Measurements from ENCODE around the gene GARIN5A.
"Not testable (repeated sequence)": the region's sequence is repeated elsewhere in the genome, so short reads cannot be mapped to it uniquely, and the experiment has no call there.

The GARIN5A gene

GRCh38 chr19:50447053-50447452 is 29.6 kb downstream of the GARIN5A start:
- H3K27me3 ChIP-seq (ENCODE audit: insufficient read depth, low read length, poor library complexity): no peaks in the 10 kb centered on the region
- H3K9ac ChIP-seq (ENCODE audit: low read length): no peak overlapping the region
- H2BK5ac ChIP-seq (ENCODE audit: low read length): no peak overlapping the region
- no peak overlapping the region for H4K8ac ChIP-seq (ENCODE audit: low read depth, low read length)
- H3K79me2 ChIP-seq (ENCODE audit: control insufficient read depth, insufficient read depth, low read length): no peaks in the 10 kb centered on the region
- H4K5ac ChIP-seq (ENCODE audit: low read length): no peak overlapping the region
- H3K4ac ChIP-seq (ENCODE audit: low read depth, low read length): no peak overlapping the region
- no peaks in the 10 kb centered on the region for H3K4me1 ChIP-seq (ENCODE audit: control insufficient read depth, low read depth, low read length)
- no peak overlapping the region for H3K27ac ChIP-seq (ENCODE audit: low read depth, low read length)
- H3K23ac ChIP-seq (ENCODE audit: low read length): no peak overlapping the region
- no peak overlapping the region for H3K56ac ChIP-seq (ENCODE audit: low read length)
- H3K4me3 ChIP-seq (ENCODE audit: low read length): no peak overlapping the region
- H2BK15ac ChIP-seq (replicated peaks; ENCODE audit: low read depth): no peak overlapping the region
- DNase-seq: no peak
- H2AK5ac ChIP-seq (ENCODE audit: low read length): no peak overlapping the region
- no peak overlapping the region for H2BK120ac ChIP-seq (ENCODE audit: low read depth, low read length)
- H3K4me2 ChIP-seq (ENCODE audit: low read length): no peak overlapping the region
- H3K18ac ChIP-seq (ENCODE audit: low read length): no peak overlapping the region
- no CpG with 5 or more reads among the region's 5 CpGs for WGBS (ENCODE audit: extremely low coverage, insufficient coverage, low lambda C conversion rate)
- H3K79me1 ChIP-seq (ENCODE audit: low read length): no peaks in the 10 kb centered on the region
- H3K36me3 ChIP-seq (ENCODE audit: control insufficient read depth, insufficient read depth, low read length): no peaks in the 10 kb centered on the region

GRCh38 chr19:50444059-50444458 is 32.6 kb downstream of the GARIN5A start:
- Histone ChIP-seq H3K9ac (ENCODE audit: low read length) (no peak overlapping the region), H3K36me3 (ENCODE audit: control insufficient read depth, insufficient read depth, low read length) (no peaks in the 10 kb centered on the region), H4K5ac (ENCODE audit: low read length) (no peak overlapping the region), H3K18ac (ENCODE audit: low read length) (no peak overlapping the region), H3K79me1 (ENCODE audit: low read length) (no peaks in the 10 kb centered on the region), H4K8ac (ENCODE audit: low read depth, low read length) (no peak overlapping the region), H2BK120ac (ENCODE audit: low read depth, low read length) (no peak overlapping the region), H3K27me3 (ENCODE audit: insufficient read depth, low read length, poor library complexity) (peaks cover 3% of the 10 kb centered on the region), H3K79me2 (ENCODE audit: control insufficient read depth, insufficient read depth, low read length) (no peaks in the 10 kb centered on the region), H3K4me2 (ENCODE audit: low read length) (no peak overlapping the region), H3K56ac (ENCODE audit: low read length) (no peak overlapping the region), H3K4ac (ENCODE audit: low read depth, low read length) (no peak overlapping the region), H3K23ac (ENCODE audit: low read length) (no peak overlapping the region), H2BK5ac (ENCODE audit: low read length) (no peak overlapping the region), H2BK15ac (replicated peaks; ENCODE audit: low read depth) (no peak overlapping the region), H3K4me1 (ENCODE audit: control insufficient read depth, low read depth, low read length) (no peaks in the 10 kb centered on the region), H3K4me3 (ENCODE audit: low read length) (no peak overlapping the region), H2AK5ac (ENCODE audit: low read length) (no peak overlapping the region), H3K27ac (ENCODE audit: low read depth, low read length) (no peak overlapping the region)
- DNase-seq: no peak
- no CpG with 5 or more reads among the region's 1 CpG for WGBS (ENCODE audit: extremely low coverage, insufficient coverage, low lambda C conversion rate)

GRCh38 chr19:50439130-50439529 is 37.5 kb downstream of the GARIN5A start:
- H3K18ac ChIP-seq (ENCODE audit: low read length); H3K4me1 ChIP-seq (ENCODE audit: control insufficient read depth, low read depth, low read length); H2BK15ac ChIP-seq (replicated peaks; ENCODE audit: low read depth); H3K36me3 ChIP-seq (ENCODE audit: control insufficient read depth, insufficient read depth, low read length); H3K27me3 ChIP-seq (ENCODE audit: insufficient read depth, low read length, poor library complexity); H2BK5ac ChIP-seq (ENCODE audit: low read length); H4K5ac ChIP-seq (ENCODE audit: low read length); H3K4ac ChIP-seq (ENCODE audit: low read depth, low read length); DNase-seq; H3K56ac ChIP-seq (ENCODE audit: low read length); H3K27ac ChIP-seq (ENCODE audit: low read depth, low read length); H3K79me2 ChIP-seq (ENCODE audit: control insufficient read depth, insufficient read depth, low read length); H3K79me1 ChIP-seq (ENCODE audit: low read length); H4K8ac ChIP-seq (ENCODE audit: low read depth, low read length); H3K4me2 ChIP-seq (ENCODE audit: low read length); H3K9ac ChIP-seq (ENCODE audit: low read length); H2BK120ac ChIP-seq (ENCODE audit: low read depth, low read length); H3K23ac ChIP-seq (ENCODE audit: low read length); H3K4me3 ChIP-seq (ENCODE audit: low read length); H2AK5ac ChIP-seq (ENCODE audit: low read length): not testable (repeated sequence)
- WGBS (ENCODE audit: extremely low coverage, insufficient coverage, low lambda C conversion rate): no CpG with 5 or more reads among the region's 2 CpGs

GRCh38 chr19:50437862-50438449 is 38.7 kb downstream of the GARIN5A start:
- no peak overlapping the region for H3K9ac ChIP-seq (ENCODE audit: low read length)
- WGBS (ENCODE audit: extremely low coverage, insufficient coverage, low lambda C conversion rate): no CpG with 5 or more reads among the region's 5 CpGs

GRCh38 chr19:50435627-50436026 is 41.0 kb downstream of the GARIN5A start:
- H3K79me1 ChIP-seq (ENCODE audit: low read length): no peaks in the 10 kb centered on the region
- H3K9ac ChIP-seq (ENCODE audit: low read length): no peak overlapping the region
- H2BK15ac ChIP-seq (replicated peaks; ENCODE audit: low read depth): no peak overlapping the region
- H3K56ac ChIP-seq (ENCODE audit: low read length): no peak overlapping the region
- no peak for DNase-seq
- H4K5ac ChIP-seq (ENCODE audit: low read length): no peak overlapping the region
- no peak overlapping the region for H2BK5ac ChIP-seq (ENCODE audit: low read length)
- no peak overlapping the region for H3K18ac ChIP-seq (ENCODE audit: low read length)
- H3K23ac ChIP-seq (ENCODE audit: low read length): no peak overlapping the region
- no peak overlapping the region for H3K4me2 ChIP-seq (ENCODE audit: low read length)
- no peaks in the 10 kb centered on the region for H3K36me3 ChIP-seq (ENCODE audit: control insufficient read depth, insufficient read depth, low read length)
- H3K4me1 ChIP-seq (ENCODE audit: control insufficient read depth, low read depth, low read length): peaks cover 2% of the 10 kb centered on the region
- peaks cover 3% of the 10 kb centered on the region for H3K27me3 ChIP-seq (ENCODE audit: insufficient read depth, low read length, poor library complexity)
- no peak overlapping the region for H3K4ac ChIP-seq (ENCODE audit: low read depth, low read length)
- H4K8ac ChIP-seq (ENCODE audit: low read depth, low read length): no peak overlapping the region
- no peak overlapping the region for H2BK120ac ChIP-seq (ENCODE audit: low read depth, low read length)
- H3K79me2 ChIP-seq (ENCODE audit: control insufficient read depth, insufficient read depth, low read length): no peaks in the 10 kb centered on the region
- no CpG with 5 or more reads among the region's 12 CpGs for WGBS (ENCODE audit: extremely low coverage, insufficient coverage, low lambda C conversion rate)
- H3K4me3 ChIP-seq (ENCODE audit: low read length): no peak overlapping the region
- H3K27ac ChIP-seq (ENCODE audit: low read depth, low read length): no peak overlapping the region
- no peak overlapping the region for H2AK5ac ChIP-seq (ENCODE audit: low read length)

More at GRCh38 chr19:50437862-50438449, 38.7 kb downstream of the GARIN5A start:
- Histone ChIP-seq H3K56ac (ENCODE audit: low read length) (no peak overlapping the region), H3K36me3 (ENCODE audit: control insufficient read depth, insufficient read depth, low read length) (no peaks in the 10 kb centered on the region), H3K18ac (ENCODE audit: low read length) (no peak overlapping the region), H4K5ac (ENCODE audit: low read length) (no peak overlapping the region), H3K23ac (ENCODE audit: low read length) (no peak overlapping the region), H2BK15ac (replicated peaks; ENCODE audit: low read depth) (no peak overlapping the region), H3K4me1 (ENCODE audit: control insufficient read depth, low read depth, low read length) (no peaks in the 10 kb centered on the region), H3K79me2 (ENCODE audit: control insufficient read depth, insufficient read depth, low read length) (no peaks in the 10 kb centered on the region), H3K4ac (ENCODE audit: low read depth, low read length) (no peak overlapping the region), H2AK5ac (ENCODE audit: low read length) (no peak overlapping the region), H3K27me3 (ENCODE audit: insufficient read depth, low read length, poor library complexity) (peaks cover 3% of the 10 kb centered on the region), H3K27ac (ENCODE audit: low read depth, low read length) (no peak overlapping the region), H4K8ac (ENCODE audit: low read depth, low read length) (no peak overlapping the region), H3K4me3 (ENCODE audit: low read length) (no peak overlapping the region), H3K79me1 (ENCODE audit: low read length) (no peaks in the 10 kb centered on the region), H2BK5ac (ENCODE audit: low read length) (no peak overlapping the region), H2BK120ac (ENCODE audit: low read depth, low read length) (no peak overlapping the region), H3K4me2 (ENCODE audit: low read length) (no peak overlapping the region)
- no peak for DNase-seq

- Histone ChIP-seq H2BK120ac (ENCODE audit: low read depth, low read length) (no peak overlapping the region), H3K27ac (ENCODE audit: low read depth, low read length) (no peak overlapping the region), H3K27me3 (ENCODE audit: insufficient read depth, low read length, poor library complexity) (peaks cover 3% of the 10 kb centered on the region), H2BK5ac (ENCODE audit: low read length) (no peak overlapping the region), H3K4me2 (ENCODE audit: low read length) (no peak overlapping the region), H3K4ac (ENCODE audit: low read depth, low read length) (no peak overlapping the region), H2AK5ac (ENCODE audit: low read length) (no peak overlapping the region), H3K36me3 (ENCODE audit: control insufficient read depth, insufficient read depth, low read length) (no peaks in the 10 kb centered on the region), H3K9ac (ENCODE audit: low read length) (no peak overlapping the region), H3K4me3 (ENCODE audit: low read length) (no peak overlapping the region), H3K23ac (ENCODE audit: low read length) (no peak overlapping the region), H3K56ac (ENCODE audit: low read length) (no peak overlapping the region), H2BK15ac (replicated peaks; ENCODE audit: low read depth) (no peak overlapping the region), H3K79me1 (ENCODE audit: low read length) (no peaks in the 10 kb centered on the region), H3K4me1 (ENCODE audit: control insufficient read depth, low read depth, low read length) (peaks cover 2% of the 10 kb centered on the region), H4K5ac (ENCODE audit: low read length) (no peak overlapping the region), H3K79me2 (ENCODE audit: control insufficient read depth, insufficient read depth, low read length) (no peaks in the 10 kb centered on the region), H4K8ac (ENCODE audit: low read depth, low read length) (no peak overlapping the region), H3K18ac (ENCODE audit: low read length) (no peak overlapping the region)
- no CpG with 5 or more reads among the region's 17 CpGs for WGBS (ENCODE audit: extremely low coverage, insufficient coverage, low lambda C conversion rate)
- DNase-seq: no peak
These were observed 41.4 kb downstream of the GARIN5A start for GRCh38 chr19:50435221-50435620.

Measured in mesendoderm (in vitro differentiated cells).